HepG2 (cell line): ENCODE measurements around the gene IGIP. TPM values are rescaled to one million over a fixed set of nuclear protein-coding genes. Genes with fewer than 3 reads are reported as not detected.

Experiments used
- FOSL2 ChIP-seq: sonication (generic); formaldehyde crosslinking; IDR thresholded peaks from 2 replicates; pipeline ENCODE4 v1.4.0; 2020; ENCODE audit warnings: missing genetic modification reagents
- GMEB1 ChIP-seq: sonication (generic); formaldehyde crosslinking; IDR thresholded peaks from 2 replicates; pipeline ENCODE4 v1.5.1; 2020; ENCODE audit warnings: missing genetic modification reagents, mild to moderate bottlenecking, borderline replicate concordance
- NR2F6 ChIP-seq, 2 experiments: IDR thresholded peaks; 2 replicates each; pipeline ENCODE4 v1.6.1; 2016; ENCODE audit warnings: antibody characterized with exemption in 1 of 2, mild to moderate bottlenecking in 1 of 2
- PAX8 ChIP-seq: sonication (generic); formaldehyde crosslinking; IDR thresholded peaks from 2 replicates; pipeline ENCODE4 v1.8.0; 2022; ENCODE audit warnings: mild to moderate bottlenecking, missing genetic modification reagents, borderline replicate concordance
- SALL2 ChIP-seq: sonication (generic); formaldehyde crosslinking; IDR thresholded peaks from 2 replicates; pipeline ENCODE4 v1.8.1; 2023; ENCODE audit warnings: mild to moderate bottlenecking, missing genetic modification reagents, inconsistent platforms
- SNAPC5 ChIP-seq: sonication (generic); formaldehyde crosslinking; IDR thresholded peaks from 2 replicates; pipeline ENCODE4 v1.8.1; 2023; ENCODE audit warnings: mild to moderate bottlenecking, missing genetic modification reagents, borderline replicate concordance
- ZBTB42 ChIP-seq: sonication (generic); formaldehyde crosslinking; IDR thresholded peaks from 2 replicates; pipeline ENCODE4 v1.5.0; 2020; ENCODE audit warnings: mild to moderate bottlenecking, missing genetic modification reagents
- ZHX2 ChIP-seq, 2 experiments: sonication (generic) in 1 of 2; formaldehyde crosslinking in 1 of 2; IDR thresholded peaks; 2 replicates each; pipeline versions ENCODE4 v1.6.1 to v1.9.0; 2014 to 2022; ENCODE audit warnings: antibody characterized with exemption in 1 of 2, borderline replicate concordance in 1 of 2, inconsistent platforms in 1 of 2, low read depth in 1 of 2, missing genetic modification reagents in 1 of 2
- ZMYM2 ChIP-seq: sonication (generic); formaldehyde crosslinking; IDR thresholded peaks from 2 replicates; pipeline ENCODE4 v1.8.0; 2022; ENCODE audit warnings: mild to moderate bottlenecking, missing genetic modification reagents
- ZNF225 ChIP-seq: sonication (generic); formaldehyde crosslinking; IDR thresholded peaks from 2 replicates; pipeline ENCODE4 v1.4.0; 2020; ENCODE audit warnings: mild to moderate bottlenecking, missing genetic modification reagents
- ZNF30 ChIP-seq: sonication (generic); formaldehyde crosslinking; IDR thresholded peaks from 2 replicates; pipeline ENCODE4 v1.5.0; 2020; ENCODE audit warnings: mild to moderate bottlenecking, missing genetic modification reagents
- ZNF383 ChIP-seq: sonication (generic); formaldehyde crosslinking; IDR thresholded peaks from 2 replicates; pipeline ENCODE4 v1.4.0; 2020; ENCODE audit warnings: missing genetic modification reagents, mild to moderate bottlenecking, borderline replicate concordance
- ZNF556 ChIP-seq: sonication (generic); formaldehyde crosslinking; IDR thresholded peaks from 2 replicates; pipeline ENCODE4 v1.4.0; 2020; ENCODE audit warnings: mild to moderate bottlenecking, missing genetic modification reagents, borderline replicate concordance
- ZNF777 ChIP-seq: sonication (generic); formaldehyde crosslinking; IDR thresholded peaks from 2 replicates; pipeline ENCODE4 v1.4.0; 2020; ENCODE audit warnings: missing genetic modification reagents
- ZUFSP ChIP-seq: sonication (generic); formaldehyde crosslinking; IDR thresholded peaks from 2 replicates; pipeline ENCODE4 v1.9.0; 2021; ENCODE audit warnings: missing genetic modification reagents, mild to moderate bottlenecking, borderline replicate concordance
- ZZZ3 ChIP-seq: sonication (generic); formaldehyde crosslinking; IDR thresholded peaks from 2 replicates; pipeline ENCODE4 v1.4.0; 2020; ENCODE audit warnings: missing genetic modification reagents, mild to moderate bottlenecking, borderline replicate concordance
- polyA plus RNA-seq, 8 experiments: library from polyadenylated mRNA; depleted of rRNA in 3 of 8; stranded (reverse) in 7 of 8; unstranded in 1 of 8; fragments of >200 nt; fragmentation: Illumina TruSeq in 4 of 8; extraction: Trizol in 4 of 8; gene quantifications; 2 replicates each; pipeline versions ENCODE4 v1.2.1 to v1.2.3, GENCODE V29; 2011 to 2016; ENCODE audit warnings: low read depth in 4 of 8, missing spikeins in 1 of 8, mixed read lengths in 1 of 8; ENCODE audit not compliant: insufficient read depth in 1 of 8
- total RNA-seq, 5 experiments: library from RNA; depleted of rRNA; stranded (reverse); fragments of >200 nt; fragmentation: Illumina TruSeq; extraction: Trizol; gene quantifications; 2 replicates each; pipeline ENCODE4 v1.2.3, GENCODE V29; 2016; ENCODE audit warnings: low read depth in 1 of 5

The IGIP gene
- total and polyA plus RNA-seq, 2 of the 13 experiments (the other 11 are each of a cell fraction or from before 2014, with no cell fraction given) = 1.7 to 2.1 TPM

- peak; percentile 63; the same call in 1 of the 2 replicates for TF ChIP-seq PAX8 (CRISPR knock-in tag)
- TF ChIP-seq ZNF30 (CRISPR knock-in tag) = 0 out of 2 replicates have a peak, but pooled peaks have one; percentile 67
- TF ChIP-seq SNAPC5 (CRISPR knock-in tag) = no peak
- TF ChIP-seq ZUFSP = no peak
- TF ChIP-seq ZZZ3 = no peak; the same call in 1 of the 2 replicates
- TF ChIP-seq ZHX2 (IDR thresholded peaks at IDR 0.05; ENCODE audit: low read depth) = peak; percentile 9; the same call in 1 of the 2 replicates
- 0 out of 2 replicates have a peak, but pooled peaks have one; percentile 43 for TF ChIP-seq ZHX2 (CRISPR knock-in tag; IDR thresholded peaks at IDR 0.05; ENCODE audit: borderline replicate concordance)
- TF ChIP-seq FOSL2 = 0 out of 2 replicates have a peak, but pooled peaks have one; percentile 1
- no peak for TF ChIP-seq ZMYM2 (CRISPR knock-in tag)
- TF ChIP-seq ZNF777 (CRISPR knock-in tag) = peak; percentile 85
- TF ChIP-seq ZBTB42 (CRISPR knock-in tag) = peak; percentile 63; the same call in 1 of the 2 replicates
- TF ChIP-seq SALL2 (CRISPR knock-in tag) = peak; percentile 95
- no peak for TF ChIP-seq NR2F6 (IDR thresholded peaks at IDR 0.05)
- no peak; the same call in 1 of the 2 replicates for TF ChIP-seq NR2F6 (CRISPR knock-in tag; IDR thresholded peaks at IDR 0.05)
- TF ChIP-seq ZNF556 = peak; percentile 29; the same call in 1 of the 2 replicates
- no peak for TF ChIP-seq ZNF225 (CRISPR knock-in tag)
- TF ChIP-seq ZNF383 (CRISPR knock-in tag) = no peak
- peak; percentile 99 for TF ChIP-seq GMEB1 (CRISPR knock-in tag)
These were observed 18.2 kb upstream of the IGIP start (continued) for GRCh38 chr5:140107312-140108092.
